ENCODE data around the gene VPS13C.

- TF ChIP-seq, protein P1, sequence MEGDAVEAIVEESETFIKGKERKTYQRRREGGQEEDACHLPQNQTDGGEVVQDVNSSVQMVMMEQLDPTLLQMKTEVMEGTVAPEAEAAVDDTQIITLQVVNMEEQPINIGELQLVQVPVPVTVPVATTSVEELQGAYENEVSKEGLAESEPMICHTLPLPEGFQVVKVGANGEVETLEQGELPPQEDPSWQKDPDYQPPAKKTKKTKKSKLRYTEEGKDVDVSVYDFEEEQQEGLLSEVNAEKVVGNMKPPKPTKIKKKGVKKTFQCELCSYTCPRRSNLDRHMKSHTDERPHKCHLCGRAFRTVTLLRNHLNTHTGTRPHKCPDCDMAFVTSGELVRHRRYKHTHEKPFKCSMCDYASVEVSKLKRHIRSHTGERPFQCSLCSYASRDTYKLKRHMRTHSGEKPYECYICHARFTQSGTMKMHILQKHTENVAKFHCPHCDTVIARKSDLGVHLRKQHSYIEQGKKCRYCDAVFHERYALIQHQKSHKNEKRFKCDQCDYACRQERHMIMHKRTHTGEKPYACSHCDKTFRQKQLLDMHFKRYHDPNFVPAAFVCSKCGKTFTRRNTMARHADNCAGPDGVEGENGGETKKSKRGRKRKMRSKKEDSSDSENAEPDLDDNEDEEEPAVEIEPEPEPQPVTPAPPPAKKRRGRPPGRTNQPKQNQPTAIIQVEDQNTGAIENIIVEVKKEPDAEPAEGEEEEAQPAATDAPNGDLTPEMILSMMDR (IDR thresholded peaks at IDR 0.05; ENCODE audit: low read length) = no peak
- TF ChIP-seq EZH2 (IDR thresholded peaks at IDR 0.05; ENCODE audit: borderline replicate concordance, low read length) = no peak
Measured at GRCh38 chr15:62051166-62051565, 9.1 kb downstream of the VPS13C start.

All from OCI-LY1 (cell line).